Measurements from ENCODE around the gene ZSCAN12.

Gene ZSCAN12

DNA sequence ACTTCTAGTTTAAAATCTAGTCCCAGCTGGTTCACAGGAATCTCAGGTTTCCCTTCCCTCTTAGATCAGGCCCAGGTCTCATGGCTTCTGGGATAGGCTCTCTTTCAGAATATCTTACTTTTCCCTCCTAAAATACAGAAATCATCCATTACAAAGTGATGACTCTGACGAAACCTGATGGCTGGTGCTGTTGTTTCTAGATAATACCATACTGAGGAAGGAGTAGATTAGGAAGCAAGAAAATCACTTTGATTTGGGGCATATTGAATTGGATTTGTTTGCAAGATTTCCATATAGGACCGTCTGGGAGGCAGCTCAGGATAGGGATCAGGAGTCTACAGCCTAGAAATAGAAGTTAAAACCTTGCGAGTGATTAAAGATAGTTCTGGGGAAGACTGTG is 46.2 kb downstream of the ZSCAN12 start:
- DNase-seq = no peak

DNA sequence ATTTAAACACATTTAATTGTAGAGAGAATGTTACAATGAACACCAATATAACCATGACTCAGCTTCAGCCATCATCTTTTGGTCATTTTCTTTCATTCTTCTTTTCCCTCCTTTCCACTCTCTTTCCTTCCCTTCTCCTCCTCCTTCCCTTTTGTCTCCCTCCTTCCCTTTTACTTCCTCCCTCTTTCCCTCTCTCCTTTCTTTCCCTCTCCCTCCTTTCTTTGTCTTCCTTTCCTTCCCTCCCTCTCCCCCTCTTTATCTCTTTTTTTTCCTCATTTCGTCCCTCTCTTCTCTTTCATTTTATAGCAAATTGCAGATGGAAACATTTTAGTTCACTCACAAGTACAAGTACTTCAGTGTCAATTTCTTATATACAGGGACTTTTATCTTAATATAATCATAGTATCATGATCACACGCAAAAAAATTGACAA is 48.0 kb downstream of the ZSCAN12 start:
- no peak for DNase-seq

DNA sequence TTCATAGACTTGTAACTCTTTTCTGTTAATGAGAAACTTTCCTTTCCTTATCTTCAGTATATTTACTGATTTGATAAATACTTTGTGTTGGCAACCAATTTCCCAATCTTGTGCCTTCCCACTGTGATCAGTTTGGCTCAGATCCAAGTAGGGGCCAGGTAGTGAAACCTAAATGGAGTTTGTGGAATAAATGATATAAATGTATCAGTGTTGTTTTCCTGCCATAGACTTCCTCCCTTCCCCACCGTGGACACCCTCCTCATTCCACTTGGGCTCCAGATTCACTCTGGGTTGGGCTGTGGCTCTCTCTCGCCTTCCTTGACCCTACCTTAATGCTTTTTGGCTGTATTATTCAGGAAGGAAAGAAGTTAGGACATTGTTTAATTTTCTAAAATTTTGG is 48.5 kb downstream of the ZSCAN12 start:
- no peak for DNase-seq

DNA sequence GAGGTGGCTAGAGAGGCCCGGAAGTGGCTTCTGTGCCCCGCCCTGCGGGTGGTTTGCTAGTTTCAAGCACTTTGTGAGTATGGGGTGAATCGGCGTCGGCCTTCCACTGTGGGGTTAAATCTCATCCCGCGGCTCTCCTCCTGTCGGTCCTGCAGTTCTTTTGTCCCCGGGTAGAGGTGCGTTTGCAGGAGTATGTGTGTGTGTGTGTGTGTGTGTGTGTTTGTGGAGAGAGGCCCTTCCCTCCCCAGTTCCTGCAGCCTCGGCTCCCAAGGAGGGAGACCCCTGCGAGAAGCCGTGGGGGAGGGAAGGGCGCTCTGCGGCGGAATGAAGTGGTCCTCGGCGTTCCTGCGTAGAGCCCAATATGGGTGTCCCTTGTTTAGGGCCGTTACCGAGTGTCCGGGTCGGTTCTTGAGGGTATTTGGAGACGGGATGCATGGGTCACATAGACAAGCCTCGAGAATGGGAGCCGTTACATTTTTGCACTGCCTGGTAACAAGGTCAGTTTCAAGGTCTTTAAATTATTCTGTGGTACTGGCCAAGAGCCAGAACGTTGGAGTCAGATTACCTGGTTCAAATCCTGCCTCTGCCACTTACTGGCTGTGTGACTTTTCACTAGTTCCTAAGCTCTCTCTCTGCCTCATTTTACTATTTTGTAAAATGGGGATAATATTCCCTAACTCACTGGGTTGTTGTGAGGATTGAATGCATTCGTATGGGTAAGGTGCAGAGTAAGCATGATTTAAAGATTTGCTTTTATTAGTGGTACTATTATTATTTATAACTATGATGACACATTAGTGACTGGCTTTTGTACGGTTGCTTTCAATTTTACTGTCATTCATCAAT is 49.4 kb downstream of the ZSCAN12 start, which contains the start of gene ZKSCAN3:
Gene ZKSCAN3, plus strand, starts transcription at position 56 of the 846 bp plus-strand sequence. CDS start 9,640 bp downstream, outside the sequence.
- DNase-seq = peak; percentile 86

DNA sequence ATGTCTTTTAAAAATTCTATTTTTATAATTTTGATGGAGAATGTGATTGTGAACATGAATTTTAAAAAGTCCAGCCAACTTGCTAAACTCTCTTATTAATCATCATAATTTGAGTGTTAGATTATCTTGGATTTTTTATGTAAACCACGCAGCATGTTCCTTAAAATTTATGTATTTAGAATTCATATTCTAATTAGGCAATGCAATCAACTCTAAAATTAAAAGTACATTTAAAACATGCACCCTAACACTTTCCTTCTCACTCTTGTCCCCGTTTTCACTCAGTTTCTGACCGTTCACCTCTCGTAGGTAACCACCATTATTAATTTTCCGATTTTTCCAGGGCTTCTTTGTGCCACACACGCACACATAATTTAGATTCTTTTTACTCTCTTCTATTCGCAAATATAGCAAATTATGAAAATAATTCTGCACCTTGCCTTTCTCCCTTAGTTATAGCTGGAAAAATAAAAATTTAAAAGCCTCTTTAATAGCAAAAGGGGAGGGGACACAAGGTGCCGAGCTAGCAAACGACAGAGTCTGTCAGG is 50.1 kb downstream of the ZSCAN12 start:
- no peak for DNase-seq

DNA sequence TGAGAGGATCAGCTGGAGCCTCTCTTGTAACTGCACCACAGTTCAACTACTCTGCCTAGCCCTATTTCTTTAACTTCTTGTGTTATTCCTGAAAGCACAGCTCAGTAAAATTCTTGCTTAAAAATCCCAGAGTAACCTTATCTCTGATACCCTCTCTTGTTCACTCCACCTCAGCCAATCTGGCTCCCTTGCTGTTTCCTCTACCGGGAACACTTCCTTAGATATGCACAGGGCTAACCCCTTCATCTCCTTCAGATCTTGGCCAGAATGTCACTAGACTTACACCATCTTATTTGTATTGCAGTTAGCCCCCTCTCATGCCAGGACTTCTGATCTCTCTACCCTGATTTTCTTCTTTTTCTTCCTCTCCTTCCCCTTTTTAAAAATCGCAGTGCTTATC is 52.4 kb downstream of the ZSCAN12 start:
- no peak for DNase-seq

DNA sequence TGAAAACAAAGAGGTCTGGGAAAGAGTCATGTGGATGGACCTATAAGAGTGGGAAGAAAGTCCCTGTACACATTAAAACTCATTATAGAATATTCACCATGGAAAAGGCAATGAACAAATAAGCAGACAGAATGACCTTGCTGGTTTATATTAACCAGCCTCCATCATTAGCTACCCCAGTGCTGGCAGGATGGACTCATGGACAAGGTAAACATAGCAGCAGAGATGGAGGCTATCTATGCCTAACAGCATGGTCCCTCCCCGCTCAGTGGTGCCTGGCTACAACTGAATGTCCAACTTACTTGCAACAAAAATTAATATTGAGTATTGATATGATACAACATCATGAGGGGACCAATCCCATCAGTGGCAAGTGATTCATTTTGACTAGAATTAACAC is 54.3 kb downstream of the ZSCAN12 start:
- DNase-seq = no peak

DNA sequence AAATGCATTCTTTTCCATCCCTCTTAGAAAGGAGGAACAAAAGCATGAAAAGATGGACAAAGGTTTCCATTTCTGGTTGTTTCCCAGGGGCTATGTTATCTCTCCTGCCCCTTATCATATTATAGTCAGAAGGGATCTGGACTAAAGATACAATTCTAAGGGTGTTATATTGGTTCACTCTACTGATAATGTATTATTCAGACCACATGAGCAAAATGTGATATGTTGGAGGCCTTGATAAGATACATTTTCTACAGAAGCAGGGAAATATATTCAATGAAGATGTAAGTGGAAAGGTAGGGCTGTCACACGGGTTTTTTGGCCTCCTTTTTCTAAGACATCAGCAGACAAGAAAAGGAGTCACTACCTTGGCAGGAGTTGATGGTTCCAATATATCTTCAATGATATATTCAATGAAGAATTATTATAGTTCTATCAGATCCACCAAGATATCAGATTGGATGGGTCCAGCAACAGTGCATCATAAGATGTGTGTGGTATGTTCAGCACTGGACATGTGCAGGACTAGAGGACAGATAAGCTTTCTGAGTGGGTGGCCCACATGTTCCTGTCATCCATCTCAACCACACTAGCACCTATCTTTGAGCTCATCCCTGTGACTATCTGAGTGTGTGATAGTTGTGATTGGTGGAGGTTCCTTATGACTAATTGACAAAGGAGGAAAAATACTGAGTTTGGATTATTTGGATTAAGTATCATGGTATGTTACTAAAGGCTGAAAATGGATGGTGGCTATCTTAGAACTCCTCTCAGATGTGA is 55.5 kb downstream of the ZSCAN12 start:
- DNase-seq = no peak

DNA sequence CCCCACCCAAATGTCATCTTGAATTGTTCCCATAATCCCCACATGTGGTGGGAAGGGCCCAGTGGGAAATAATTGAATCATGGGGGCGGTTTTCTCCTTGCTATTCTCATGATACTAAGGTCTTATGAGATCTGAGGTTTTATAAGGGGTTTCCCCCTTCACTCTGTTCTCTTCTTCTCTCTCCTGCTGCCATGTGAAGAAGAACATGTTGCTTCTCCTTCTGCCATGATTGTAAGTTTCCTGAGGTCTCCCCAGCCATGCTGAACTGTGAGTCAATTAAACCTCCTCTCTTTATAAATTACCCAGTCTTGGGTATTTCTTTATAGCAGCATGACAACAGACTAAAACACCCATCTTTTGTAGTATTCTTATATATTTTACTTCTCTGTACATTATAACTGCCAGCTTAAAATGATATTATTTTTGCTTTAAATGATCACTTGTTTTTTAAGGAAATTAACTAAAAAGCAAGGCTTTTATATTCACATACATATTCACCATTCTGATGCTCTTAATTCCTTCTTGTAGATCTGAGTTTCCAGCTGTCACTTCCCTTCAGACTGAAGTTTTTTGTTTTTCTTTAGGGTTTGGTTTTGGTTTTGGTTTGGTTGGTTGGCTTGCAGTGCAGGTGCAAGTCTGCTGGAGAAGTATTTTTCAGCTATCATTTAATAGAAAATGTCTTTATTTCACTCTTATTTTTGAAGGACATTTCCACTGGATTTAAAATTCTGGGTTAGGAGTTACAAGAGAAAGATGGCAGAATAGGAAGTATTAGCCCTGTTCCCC is 59.0 kb downstream of the ZSCAN12 start:
- no peak for DNase-seq

DNA sequence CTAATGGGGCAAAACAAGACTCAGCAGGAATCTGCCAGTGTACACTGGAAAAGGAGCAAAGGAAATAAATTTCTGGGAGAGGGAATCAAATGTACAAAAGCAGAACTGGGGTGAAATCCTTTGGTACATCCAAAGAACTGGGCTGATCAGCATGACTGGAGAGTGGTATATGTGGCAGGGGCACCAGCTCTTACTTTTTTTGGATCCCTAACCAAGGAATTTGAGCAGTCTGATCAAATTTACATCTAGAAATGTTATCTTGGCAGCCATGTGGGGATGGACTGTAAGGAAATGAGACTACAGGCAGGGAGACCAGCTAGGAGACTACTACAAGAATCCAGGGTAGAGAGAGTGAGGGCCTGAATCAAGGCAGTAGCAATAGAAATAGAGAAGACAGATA is 62.4 kb downstream of the ZSCAN12 start:
- no peak for DNase-seq

DNA sequence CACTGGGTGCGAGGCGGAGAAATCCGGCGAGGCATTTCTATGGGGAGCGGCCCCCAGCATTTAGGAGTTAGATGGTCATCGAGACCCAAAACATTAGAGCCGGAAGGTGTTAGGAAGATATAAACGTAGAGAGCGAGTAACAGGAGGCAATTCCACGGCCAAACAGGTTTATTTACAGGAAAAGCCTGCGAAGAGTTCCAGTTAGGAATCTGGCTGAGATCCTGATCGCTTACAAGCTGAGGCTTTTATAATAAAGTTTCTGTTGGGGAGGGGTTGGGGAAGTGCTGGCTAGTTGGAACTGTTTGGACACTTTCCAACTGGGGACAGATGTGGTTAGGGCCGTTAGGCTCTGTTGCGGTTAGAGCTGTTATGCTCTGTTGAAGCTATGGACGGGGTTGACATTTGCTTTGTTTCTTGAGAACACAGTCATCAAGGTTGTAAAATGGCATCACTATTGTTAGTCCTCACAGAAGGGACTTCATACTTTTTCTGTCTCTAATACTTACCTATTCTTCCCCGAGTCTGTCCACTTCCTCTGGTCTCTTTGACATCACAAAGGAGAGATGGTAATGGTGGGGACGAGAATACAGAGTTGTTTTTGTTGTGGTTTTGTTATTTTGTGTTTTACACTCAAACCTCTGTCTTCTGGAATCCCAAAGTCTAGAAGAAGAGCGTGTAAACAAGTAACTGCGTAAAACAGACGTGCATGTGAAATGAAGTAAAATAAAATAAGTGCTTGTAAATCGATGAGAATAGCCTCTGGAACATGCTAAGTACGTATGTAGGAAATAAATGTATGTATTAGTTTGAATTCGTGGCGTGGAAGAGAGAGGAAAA is 63.0 kb downstream of the ZSCAN12 start:
- peak; percentile 60 for DNase-seq

DNA sequence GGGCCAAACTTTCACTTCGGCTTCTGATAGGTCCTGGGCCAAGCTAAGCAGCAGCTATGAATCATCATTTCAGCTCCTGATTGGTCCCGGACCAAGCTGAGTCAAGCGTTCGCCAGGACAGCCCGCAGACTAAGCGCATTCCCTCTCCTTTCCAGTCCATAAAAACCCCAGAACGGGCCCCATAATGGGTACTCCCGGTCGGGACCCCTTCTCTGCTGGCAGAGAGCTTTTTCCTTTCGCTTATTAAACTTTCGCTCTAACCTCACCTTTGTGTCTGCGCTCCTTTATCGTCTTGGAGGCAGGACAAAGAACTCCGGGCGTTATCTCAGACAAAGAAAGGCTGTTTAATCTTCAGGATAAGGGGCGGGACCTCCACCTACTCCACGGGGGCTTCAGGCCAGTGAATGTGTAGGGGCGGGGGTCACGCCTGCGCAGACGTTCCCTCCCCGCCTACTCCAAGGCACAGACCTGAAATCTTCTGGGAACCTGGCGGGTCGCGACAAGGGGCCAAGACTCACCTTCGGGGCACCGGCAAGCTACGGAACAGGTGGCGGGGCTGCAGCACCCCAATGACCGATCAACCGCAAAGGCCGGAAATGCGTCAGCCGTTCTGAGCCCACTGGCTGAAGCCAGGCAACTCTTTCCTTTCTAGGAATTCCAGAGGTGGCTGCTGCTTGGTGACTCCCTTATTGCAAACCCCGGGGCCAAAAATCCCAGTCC is 63.8 kb downstream of the ZSCAN12 start, which contains the start of gene ZSCAN31:
Gene ZSCAN31, minus strand, starts transcription at position 585 of the 720 bp plus-strand sequence. CDS start 6,465 bp downstream, outside the sequence.
- DNase-seq = peak; percentile 94

DNA sequence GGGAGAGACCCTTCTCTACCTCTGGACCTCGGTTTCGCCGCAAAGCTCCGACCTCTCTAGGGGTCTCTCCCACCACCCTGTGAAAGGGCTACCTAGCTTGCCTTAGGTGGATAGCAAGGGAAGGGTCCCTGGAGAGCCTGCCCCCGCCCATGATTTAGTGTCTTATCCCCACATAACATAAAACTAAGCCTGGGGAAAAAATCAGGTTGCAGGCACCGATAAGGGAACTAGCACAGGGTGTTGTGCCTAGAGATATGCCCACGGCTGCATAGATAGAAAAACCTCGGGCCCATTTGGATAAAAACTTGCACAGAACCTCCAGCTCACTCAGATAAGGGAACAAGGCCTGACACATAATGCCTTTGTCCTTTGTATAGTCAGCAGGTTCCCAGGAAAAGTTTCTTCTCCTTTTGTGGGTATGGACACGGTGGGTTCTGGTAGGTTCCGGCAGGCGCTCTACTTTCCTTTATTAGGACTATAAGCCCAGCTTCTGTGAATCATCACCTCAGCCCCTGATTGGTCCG is 64.4 kb downstream of the ZSCAN12 start:
- no peak for DNase-seq

DNA sequence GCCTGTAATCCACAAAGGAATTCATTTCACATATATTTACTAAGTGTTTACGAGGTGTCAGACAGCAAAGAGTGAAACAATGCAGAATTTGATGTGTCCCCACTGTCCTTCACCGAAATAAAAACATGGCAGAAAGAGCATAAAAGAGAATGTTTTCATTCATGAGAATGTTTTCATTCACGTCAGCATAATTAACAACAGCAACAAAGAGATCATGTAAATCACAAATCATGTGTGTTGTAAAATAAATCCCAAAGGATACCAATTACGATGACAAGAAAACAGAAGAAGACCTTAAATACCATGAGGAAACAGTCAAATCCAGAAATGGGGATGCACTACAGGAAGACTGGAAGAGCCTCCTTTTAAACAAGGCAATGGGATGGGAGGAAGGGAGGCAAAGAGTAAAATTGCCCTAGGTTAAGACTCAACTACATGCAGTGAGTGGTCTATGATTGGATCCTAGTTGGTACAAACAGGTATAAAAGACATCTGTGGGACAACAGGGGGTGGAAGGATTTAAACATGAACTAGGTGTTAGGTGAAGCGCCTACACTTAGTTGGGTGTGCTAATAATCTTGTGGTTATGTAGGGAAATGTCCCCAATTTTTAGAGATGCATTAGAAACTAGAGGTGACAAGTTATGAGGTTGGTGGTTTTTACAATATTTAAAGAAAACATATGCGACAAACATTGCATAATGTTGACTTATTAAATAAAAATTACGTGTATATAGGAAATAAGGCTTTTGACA is 65.1 kb downstream of the ZSCAN12 start:
- DNase-seq = peak; percentile 16

DNA sequence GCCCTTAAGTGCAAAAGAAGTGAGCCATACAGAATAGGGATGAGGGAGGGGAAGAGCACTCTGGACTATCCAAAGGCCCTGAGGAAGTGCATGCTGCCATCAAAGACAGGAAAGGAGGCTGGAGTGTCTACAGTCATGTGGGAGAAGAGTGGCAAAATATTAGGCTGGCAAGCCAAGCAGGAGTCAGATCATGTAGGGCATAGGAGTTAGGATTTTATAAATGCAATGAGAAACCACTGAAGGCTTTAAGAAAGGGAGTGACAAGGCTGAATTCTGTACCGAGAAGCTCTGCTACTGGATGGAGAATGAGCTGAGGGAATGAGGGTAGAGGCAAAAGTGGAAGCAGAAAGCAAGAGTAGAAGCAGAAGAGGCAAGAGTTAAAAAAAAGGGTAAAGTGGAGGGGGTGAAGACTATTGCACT is 65.9 kb downstream of the ZSCAN12 start:
- no peak for DNase-seq

DNA sequence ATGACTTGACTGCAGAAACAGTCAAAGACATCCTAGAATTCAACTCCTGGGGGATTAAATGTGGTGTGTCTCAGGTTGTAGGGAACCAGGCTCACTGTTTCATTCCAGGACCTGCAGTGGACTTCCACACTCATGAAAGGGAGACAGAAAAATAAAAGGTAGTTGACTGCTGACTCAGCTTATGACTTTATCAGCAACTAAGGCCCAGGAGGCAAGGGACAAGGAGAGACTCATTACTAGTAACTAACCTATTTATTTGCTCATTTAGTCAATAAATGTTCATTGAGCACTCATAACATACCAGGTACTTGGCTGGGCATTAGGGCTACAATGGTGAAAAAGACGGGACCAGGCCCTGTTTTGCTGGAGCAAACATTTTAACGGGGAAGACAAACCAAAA is 66.5 kb downstream of the ZSCAN12 start:
- no peak for DNase-seq

DNA sequence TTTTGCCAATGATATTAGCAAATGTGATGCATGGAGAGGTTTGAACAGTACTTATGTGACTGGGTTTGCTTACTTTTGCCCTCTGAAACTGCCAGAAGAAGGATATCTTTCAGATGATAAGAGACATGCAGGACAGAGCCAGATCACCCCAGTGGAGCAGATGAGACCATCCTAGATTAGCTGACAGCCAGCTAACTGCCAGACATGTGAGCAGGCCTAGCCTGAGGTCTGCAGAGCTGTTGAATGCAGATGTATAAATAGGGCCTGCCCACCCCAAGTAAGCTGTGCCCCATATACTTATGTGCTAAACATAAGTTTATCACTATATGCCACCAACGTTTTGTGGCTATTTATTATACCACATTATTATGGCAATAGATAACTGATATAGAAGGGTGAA is 69.5 kb downstream of the ZSCAN12 start:
- DNase-seq = no peak
